Gastroesophageal sphincter (tissue), 4 donors: ENCODE measurements around the gene CABP7. TPM values are rescaled to one million over a fixed set of nuclear protein-coding genes. Genes with fewer than 3 reads are reported as not detected.

Experiments
- ATAC-seq: fragments of 150-250 bp; one replicate; pipeline ENCODE4 v1.9.1; 2016; ENCODE audit warnings: mild to moderate bottlenecking, moderate library complexity
- H3K27ac ChIP-seq, 4 donors: fragments of 200-600 bp; sonication (generic) in 3 of 4; 1 replicate in 3 of 4; 2 replicates in 1 of 4; pipeline ENCODE4 v1.5.1; 2016 to 2019
- H3K27me3 ChIP-seq: fragments of 200-600 bp; sonication (generic); one replicate; pipeline ENCODE4 v1.5.1; 2019
- H3K36me3 ChIP-seq, 2 donors: fragments of 200-600 bp; sonication (generic); one replicate each; pipeline ENCODE4 v1.5.1; 2019; ENCODE audit warnings: control low read depth in 1 of 2
- H3K4me1 ChIP-seq, 3 donors: fragments of 200-600 bp; sonication (generic); 1 replicate in 2 of 3; 2 replicates in 1 of 3; pipeline ENCODE4 v1.5.1; 2016 to 2019; ENCODE audit warnings: control low read depth in 2 of 3
- H3K4me3 ChIP-seq, 2 donors: fragments of 200-600 bp; sonication (generic); one replicate each; pipeline ENCODE4 v1.5.1; 2019; ENCODE audit warnings: mild to moderate bottlenecking in 1 of 2, moderate library complexity in 1 of 2
- H3K9me3 ChIP-seq, 3 donors: fragments of 200-600 bp; sonication (generic); one replicate each; pipeline ENCODE4 v1.5.1; 2017 to 2019; ENCODE audit warnings: control low read depth in 2 of 3
- EP300 ChIP-seq: sonication (generic); formaldehyde crosslinking; IDR thresholded peaks from one replicate; pipeline ENCODE4 v1.6.1; 2017; ENCODE audit warnings: antibody characterized with exemption, mild to moderate bottlenecking
- POLR2A ChIP-seq, 2 donors: fragments of 450-650 bp; IDR thresholded peaks; one replicate each; pipeline ENCODE4 v1.6.1; 2017; ENCODE audit warnings: antibody characterized with exemption in 2 of 2, mild to moderate bottlenecking in 2 of 2, moderate library complexity in 1 of 2
- POLR2AphosphoS5 ChIP-seq: sonication (generic); formaldehyde crosslinking; IDR thresholded peaks from one replicate; pipeline ENCODE4 v1.6.1; 2017; ENCODE audit warnings: antibody characterized with exemption
- WGBS, 2 donors: methylation state at CpG; one replicate each; pipeline ENCODE4 v1.1.5; 2018; ENCODE audit warnings: low coverage in 1 of 2; 5-methylcytosine and 5-hydroxymethylcytosine counted together
- total RNA-seq, 4 donors: library from RNA; depleted of rRNA; stranded (reverse); fragments of >200 nt; gene quantifications; one replicate each; pipeline ENCODE4 v1.1.0, GENCODE V29; 2016
- TF ChIP-seq, protein P1 (sequence below), 4 experiments: fragments of 200-600 bp in 2 of 4; fragments of 450-650 bp in 2 of 4; sonication (generic) in 1 of 4; IDR thresholded peaks; one replicate each; pipeline ENCODE4 v1.5.1; 2017 to 2019; ENCODE audit warnings: antibody characterized with exemption in 4 of 4, mild to moderate bottlenecking in 2 of 4, moderate library complexity in 2 of 4

The CABP7 gene
- total RNA-seq, 4 donors from 2014 or later: 0.27 to 0.62 (median 0.32) TPM; not detected in 1

DNA sequence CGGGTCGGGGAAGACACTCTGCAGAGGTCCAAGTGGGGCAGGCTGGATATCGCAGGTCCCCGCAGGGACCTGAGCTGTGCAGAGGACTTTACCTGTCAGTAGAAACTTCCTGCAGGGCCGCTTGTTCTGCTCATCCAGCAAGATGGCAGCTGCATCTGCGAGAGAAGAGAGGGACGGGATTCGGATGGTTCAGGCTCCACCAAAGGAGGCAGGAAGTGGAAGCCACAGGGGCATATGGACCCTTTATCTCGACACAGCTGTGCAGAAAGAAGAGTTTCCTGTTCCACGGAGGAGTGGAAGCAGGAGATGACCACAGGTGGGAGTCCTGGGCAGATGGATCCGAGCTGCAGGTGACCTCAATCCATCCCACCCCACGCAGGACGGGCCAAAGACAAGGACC is 22.5 kb downstream of the CABP7 start:
- WGBS, 2 donors: 74% methylated on average over 7 of the region's 13 CpGs; no CpG with 5 or more reads in 1 of the 2 donors
- TF ChIP-seq EP300 (no peak), POLR2AphosphoS5 (no peak)
- Histone ChIP-seq H3K36me3 (peaks cover 0 to 99% of the 10 kb centered on the region in 2 donors), H3K9me3 (no peaks in the 10 kb centered on the region), H3K27ac (no peak overlapping the region), H3K4me1 (no peaks in the 10 kb centered on the region), H3K4me3 (no peak overlapping the region), H3K27me3 (no peaks in the 10 kb centered on the region)
- no peak for ATAC-seq

DNA sequence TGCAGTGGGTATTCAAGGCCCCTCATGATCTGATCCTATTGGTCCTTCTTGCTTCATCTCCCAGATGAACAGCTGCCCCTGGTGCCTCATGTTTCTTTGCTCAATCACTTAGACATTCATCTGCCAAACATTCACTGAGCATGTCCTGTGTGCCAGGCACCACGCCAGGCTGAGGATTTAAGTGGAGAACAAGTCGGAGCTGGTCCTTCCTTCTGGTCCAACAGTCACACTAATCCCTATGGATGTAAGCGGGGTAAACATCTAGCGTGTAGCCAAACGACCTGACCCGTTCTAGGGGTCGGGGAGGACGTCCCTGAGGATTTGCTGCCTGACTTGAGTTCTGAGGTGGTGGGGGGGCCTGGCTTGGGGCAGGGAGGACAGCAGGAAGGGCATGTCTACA is 25.1 kb downstream of the CABP7 start:
- Histone ChIP-seq H3K4me3 (no peak overlapping the region), H3K36me3 (peaks cover 0 to 93% of the 10 kb centered on the region in 2 donors), H3K27me3 (no peaks in the 10 kb centered on the region), H3K27ac (no peak overlapping the region), H3K9me3 (no peaks in the 10 kb centered on the region), H3K4me1 (no peaks in the 10 kb centered on the region)
- TF ChIP-seq POLR2A (IDR thresholded peaks at IDR 0.05) (no peak), EP300 (no peak), POLR2AphosphoS5 (no peak)
- TF ChIP-seq, protein P1, sequence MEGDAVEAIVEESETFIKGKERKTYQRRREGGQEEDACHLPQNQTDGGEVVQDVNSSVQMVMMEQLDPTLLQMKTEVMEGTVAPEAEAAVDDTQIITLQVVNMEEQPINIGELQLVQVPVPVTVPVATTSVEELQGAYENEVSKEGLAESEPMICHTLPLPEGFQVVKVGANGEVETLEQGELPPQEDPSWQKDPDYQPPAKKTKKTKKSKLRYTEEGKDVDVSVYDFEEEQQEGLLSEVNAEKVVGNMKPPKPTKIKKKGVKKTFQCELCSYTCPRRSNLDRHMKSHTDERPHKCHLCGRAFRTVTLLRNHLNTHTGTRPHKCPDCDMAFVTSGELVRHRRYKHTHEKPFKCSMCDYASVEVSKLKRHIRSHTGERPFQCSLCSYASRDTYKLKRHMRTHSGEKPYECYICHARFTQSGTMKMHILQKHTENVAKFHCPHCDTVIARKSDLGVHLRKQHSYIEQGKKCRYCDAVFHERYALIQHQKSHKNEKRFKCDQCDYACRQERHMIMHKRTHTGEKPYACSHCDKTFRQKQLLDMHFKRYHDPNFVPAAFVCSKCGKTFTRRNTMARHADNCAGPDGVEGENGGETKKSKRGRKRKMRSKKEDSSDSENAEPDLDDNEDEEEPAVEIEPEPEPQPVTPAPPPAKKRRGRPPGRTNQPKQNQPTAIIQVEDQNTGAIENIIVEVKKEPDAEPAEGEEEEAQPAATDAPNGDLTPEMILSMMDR (IDR thresholded peaks at IDR 0.05): no peak
- 57% methylated on average over 4 of the region's 8 CpGs; no CpG with 5 or more reads in 1 of the 2 donors for WGBS, 2 donors
- ATAC-seq: no peak

DNA sequence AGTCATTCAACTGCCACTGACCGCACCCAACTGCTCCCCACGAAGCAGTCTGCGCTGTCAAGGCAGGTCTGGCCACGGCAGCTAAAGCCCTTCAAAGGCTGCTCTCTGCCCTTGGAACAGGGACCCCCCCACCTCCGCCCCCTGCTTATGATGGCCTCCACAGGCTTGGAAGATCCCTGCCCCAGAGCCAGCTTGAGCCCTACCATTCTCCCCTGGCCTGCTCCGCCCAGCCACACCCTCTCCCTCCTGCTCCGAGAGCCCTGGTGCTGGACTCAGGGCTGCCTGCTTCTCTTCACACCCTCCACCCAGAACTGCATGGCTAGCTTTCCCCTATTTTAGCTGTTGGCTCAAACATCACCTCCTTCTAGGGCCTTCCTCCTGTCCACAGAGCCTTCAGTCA is 28.0 kb downstream of the CABP7 start:
- 80 to 89% methylated on average over 1 to 5 of the region's 7 CpGs for WGBS, 2 donors
- peaks cover 0 to 80% of the 10 kb centered on the region in 2 donors for H3K36me3 ChIP-seq

DNA sequence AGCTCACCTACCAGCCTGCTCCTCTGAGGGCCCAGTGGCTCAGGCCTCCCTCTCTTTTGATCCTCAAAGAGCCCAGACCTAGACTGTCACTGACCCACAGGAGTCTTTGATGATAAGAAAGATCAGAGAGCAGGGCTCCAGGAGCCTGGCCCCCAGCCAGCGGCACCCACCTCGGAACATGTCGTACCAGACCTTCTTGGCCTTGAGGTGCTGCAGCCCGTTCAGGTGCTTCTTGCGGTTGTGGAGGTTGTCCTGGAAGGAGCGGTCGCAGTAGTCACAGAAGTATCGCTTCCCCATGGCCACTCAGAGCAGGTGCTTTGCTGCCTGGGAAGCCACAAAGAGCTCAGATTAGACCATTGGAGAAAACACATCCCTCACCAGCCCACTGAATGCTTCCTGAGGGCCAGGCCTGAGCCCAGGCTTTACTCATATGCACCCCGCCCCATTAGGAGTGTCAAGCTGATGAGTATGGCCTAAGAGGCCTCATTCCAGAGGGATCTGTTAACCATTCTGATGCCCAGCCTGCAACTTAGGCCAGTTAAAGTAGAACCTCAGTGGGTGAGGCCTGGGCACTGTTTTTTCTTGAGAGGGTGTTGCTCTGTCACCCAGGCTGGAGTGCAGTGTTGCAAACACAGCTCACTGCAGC is 28.6 kb downstream of the CABP7 start:
- no peak for ATAC-seq
- Histone ChIP-seq H3K4me3 (no peak overlapping the region), H3K4me1 (no peaks in the 10 kb centered on the region), H3K27ac (no peak overlapping the region), H3K36me3 (peaks cover 0 to 79% of the 10 kb centered on the region in 2 donors), H3K27me3 (no peaks in the 10 kb centered on the region), H3K9me3 (no peaks in the 10 kb centered on the region)
- TF ChIP-seq, protein P1 (IDR thresholded peaks at IDR 0.05): no peak
- TF ChIP-seq EP300 (no peak), POLR2AphosphoS5 (no peak), POLR2A (IDR thresholded peaks at IDR 0.05) (no peak)
- WGBS, 2 donors: 100% methylated on average over 1 of the region's 9 CpGs; no CpG with 5 or more reads in 1 of the 2 donors

More for the DNA sequence above, 28.0 kb downstream of the CABP7 start:
- no peaks in the 10 kb centered on the region for H3K4me1 ChIP-seq
- TF ChIP-seq POLR2AphosphoS5 (no peak), EP300 (no peak), POLR2A (IDR thresholded peaks at IDR 0.05) (no peak)
- TF ChIP-seq, protein P1 (IDR thresholded peaks at IDR 0.05): no peak
- H3K27me3 ChIP-seq: no peaks in the 10 kb centered on the region
- no peak overlapping the region for H3K27ac ChIP-seq
- ATAC-seq: no peak
- H3K4me3 ChIP-seq: no peak overlapping the region
- H3K9me3 ChIP-seq: no peaks in the 10 kb centered on the region

DNA sequence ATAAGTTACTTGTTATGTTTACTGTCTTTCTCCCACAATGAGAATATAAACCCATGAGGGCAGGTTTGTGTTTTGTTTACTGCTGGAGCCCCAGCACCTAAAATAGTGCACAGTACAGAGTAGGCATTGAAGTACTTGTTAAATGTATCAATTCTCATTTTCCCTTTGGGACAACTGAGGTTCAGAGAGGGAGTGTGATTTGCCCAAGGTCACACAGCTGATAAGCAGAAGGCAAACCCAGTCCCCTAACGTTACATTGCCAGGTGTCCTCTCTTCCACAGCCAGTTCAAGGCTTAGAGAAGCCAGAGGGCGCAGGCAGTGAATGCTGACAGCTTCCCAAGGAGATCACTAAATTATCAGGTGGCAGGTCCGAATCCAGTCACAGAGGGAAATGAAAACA is 30.2 kb downstream of the CABP7 start:
- TF ChIP-seq POLR2AphosphoS5 (no peak), POLR2A (IDR thresholded peaks at IDR 0.05) (no peak), EP300 (no peak)
- TF ChIP-seq, protein P1 (IDR thresholded peaks at IDR 0.05): no peak
- ATAC-seq: no peak

More for the DNA sequence above, 30.2 kb downstream of the CABP7 start:
- Histone ChIP-seq H3K27me3 (no peaks in the 10 kb centered on the region), H3K4me3 (no peak overlapping the region), H3K4me1 (no peaks in the 10 kb centered on the region), H3K36me3 (peaks cover 0 to 74% of the 10 kb centered on the region in 2 donors), H3K9me3 (no peaks in the 10 kb centered on the region), H3K27ac (no peak overlapping the region)
- WGBS, 2 donors: 100% methylated on average over 1 of the region's 3 CpGs; no CpG with 5 or more reads in 1 of the 2 donors
